Right lobe of liver (tissue), 6 donors: ENCODE data around the gene ZFYVE1. TPM values are rescaled to one million over a fixed set of nuclear protein-coding genes. Genes with fewer than 3 reads are reported as not detected.

Source experiments
- ATAC-seq, 4 donors: fragments of 200-7000 bp; cut with Tn5 transposase; one replicate each; pipeline ENCODE4 v1.9.1; 2020; ENCODE audit warnings: mild to moderate bottlenecking in 4 of 4, moderate library complexity in 4 of 4
- DNase-seq, 3 donors: peaks; one replicate each; pipeline ENCODE4 v3.0.0-alpha.2; 2020
- H3K27ac ChIP-seq, 3 donors: fragments of 200-600 bp; one replicate each; pipeline ENCODE4 v1.8.0; 2022
- H3K27me3 ChIP-seq, 2 donors: fragments of 200-600 bp; one replicate each; pipeline ENCODE4 v1.8.0; 2022
- H3K36me3 ChIP-seq, 4 donors: fragments of 200-600 bp; sonication (generic) in 1 of 4; one replicate each; pipeline versions ENCODE4 v1.5.1 to v1.8.0; 2017 to 2022; ENCODE audit warnings: control low read depth in 1 of 4
- H3K4me1 ChIP-seq, 4 donors: fragments of 200-600 bp; sonication (generic) in 1 of 4; one replicate each; pipeline versions ENCODE4 v1.5.1 to v1.8.0; 2017 to 2022; ENCODE audit warnings: control low read depth in 1 of 4
- H3K4me3 ChIP-seq, 3 donors: fragments of 200-600 bp; one replicate each; pipeline ENCODE4 v1.8.0; 2022
- H3K9me3 ChIP-seq, 4 donors: fragments of 200-600 bp; sonication (generic) in 1 of 4; one replicate each; pipeline versions ENCODE4 v1.5.1 to v1.8.0; 2017 to 2022; ENCODE audit warnings: control low read depth in 1 of 4
- POLR2A ChIP-seq: fragments of 450-650 bp; IDR thresholded peaks from one replicate; pipeline ENCODE4 v1.6.1; 2017; ENCODE audit warnings: antibody characterized with exemption, mild to moderate bottlenecking
- WGBS: methylation state at CpG from one replicate; pipeline ENCODE4 v1.1.6; 2018; ENCODE audit warnings: low coverage, low lambda C conversion rate; ENCODE audit not compliant: insufficient coverage; ENCODE audit errors: missing lambda C conversion rate; 5-methylcytosine and 5-hydroxymethylcytosine counted together
- intact Hi-C, 2 donors: fragments of 100-400 bp; cut with DNase I; formaldehyde crosslinking; loops; one replicate each; pipeline versions ENCODE4 v1.11.2 to v1.14.1; 2022
- total RNA-seq, 6 experiments: library from RNA; depleted of rRNA in 2 of 6; stranded (reverse); fragments of >200 nt in 2 of 6; fragmentation: NEBNext Ultra II Directional in 3 of 6; extraction: Animal tissue kit (Norgen Biotek cat#: 25700) in 3 of 6; gene quantifications; one replicate each; pipeline versions ENCODE4 v1.1.0 to v1.2.4, GENCODE V29; 2016 to 2023
- TF ChIP-seq, protein P1 (sequence below), 4 donors: fragments of 200-600 bp in 3 of 4; fragments of 450-650 bp in 1 of 4; IDR thresholded peaks; one replicate each; pipeline versions ENCODE4 v1.5.1 to v1.8.0; 2016 to 2022; ENCODE audit warnings: antibody characterized with exemption in 4 of 4, mild to moderate bottlenecking in 2 of 4
- donor health status: DM: no; HTN: yes; CAD: no.
- donor health status: DM: no; HTN: no; CAD: no.
- donor health status: DM: no; HTN: no; CAD: no.
- donor health status: DM: no; HTN: yes; CAD: no.
- donor health status: DM: no; HTN: yes; CAD: no.

The ZFYVE1 gene
- total RNA-seq, 6 experiments from 2014 or later, result 9.9 to 14.3 (median 11.4) TPM

DNA sequence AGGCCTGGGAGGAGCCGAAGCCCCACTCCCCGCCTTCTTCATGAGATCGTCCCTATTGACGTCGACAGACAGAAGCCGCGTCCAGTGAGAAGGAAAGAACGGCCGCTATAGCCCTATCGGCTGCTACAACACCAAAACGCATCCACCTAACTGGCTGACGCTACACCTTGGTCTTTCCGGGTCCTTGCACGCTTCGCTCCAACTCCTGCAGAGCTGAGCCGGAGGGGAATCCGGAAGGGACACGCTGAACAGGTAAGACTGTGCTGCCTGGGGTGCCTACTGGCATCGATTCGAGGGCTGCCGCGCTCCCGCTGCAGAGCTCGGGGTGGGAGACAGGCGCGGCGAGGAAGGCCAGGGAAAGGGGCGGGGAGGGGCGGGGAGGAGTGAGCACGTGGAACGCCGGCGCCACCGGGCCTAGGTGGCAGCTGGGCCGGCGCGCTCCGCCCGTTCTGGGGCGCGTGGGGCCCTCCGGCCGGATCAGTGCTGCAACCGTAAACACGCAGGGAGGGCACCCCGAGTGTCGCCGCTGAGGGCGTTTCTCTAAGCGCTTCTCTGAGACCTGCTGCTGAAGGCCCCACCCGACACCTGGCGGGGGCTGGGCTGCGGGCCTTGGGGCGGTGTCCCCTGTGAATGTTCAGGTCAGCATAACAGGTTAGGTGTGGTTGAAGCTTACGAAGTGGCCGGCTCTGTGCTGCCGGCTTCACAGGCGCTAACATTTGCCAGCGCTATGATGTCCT, 100.4 kb downstream of the ZFYVE1 start, which contains the start of gene DCAF4:
Gene DCAF4, plus strand, starts transcription at position 173 of the 737 bp plus-strand sequence. CDS start 11,515 bp downstream, outside the sequence.
- TF ChIP-seq, protein P1, sequence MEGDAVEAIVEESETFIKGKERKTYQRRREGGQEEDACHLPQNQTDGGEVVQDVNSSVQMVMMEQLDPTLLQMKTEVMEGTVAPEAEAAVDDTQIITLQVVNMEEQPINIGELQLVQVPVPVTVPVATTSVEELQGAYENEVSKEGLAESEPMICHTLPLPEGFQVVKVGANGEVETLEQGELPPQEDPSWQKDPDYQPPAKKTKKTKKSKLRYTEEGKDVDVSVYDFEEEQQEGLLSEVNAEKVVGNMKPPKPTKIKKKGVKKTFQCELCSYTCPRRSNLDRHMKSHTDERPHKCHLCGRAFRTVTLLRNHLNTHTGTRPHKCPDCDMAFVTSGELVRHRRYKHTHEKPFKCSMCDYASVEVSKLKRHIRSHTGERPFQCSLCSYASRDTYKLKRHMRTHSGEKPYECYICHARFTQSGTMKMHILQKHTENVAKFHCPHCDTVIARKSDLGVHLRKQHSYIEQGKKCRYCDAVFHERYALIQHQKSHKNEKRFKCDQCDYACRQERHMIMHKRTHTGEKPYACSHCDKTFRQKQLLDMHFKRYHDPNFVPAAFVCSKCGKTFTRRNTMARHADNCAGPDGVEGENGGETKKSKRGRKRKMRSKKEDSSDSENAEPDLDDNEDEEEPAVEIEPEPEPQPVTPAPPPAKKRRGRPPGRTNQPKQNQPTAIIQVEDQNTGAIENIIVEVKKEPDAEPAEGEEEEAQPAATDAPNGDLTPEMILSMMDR (IDR thresholded peaks at IDR 0.05), result no peak
- peak; percentile 35 for TF ChIP-seq POLR2A
- H3K4me1 ChIP-seq, result no peaks in the 10 kb centered on the region
- 0% methylated on average over 23 of the region's 59 CpGs for WGBS
- intact Hi-C loops, result no loop called here
- no peaks in the 10 kb centered on the region for H3K36me3 ChIP-seq
- peak within 1 kb of the TSS in 2 of 3 donors; percentile 26 to 57 for H3K27ac ChIP-seq
- H3K9me3 ChIP-seq, result no peaks in the 10 kb centered on the region
- ATAC-seq (peak; percentile 97 to 99 (median 98)), DNase-seq (peak; percentile 94 to 98 (median 98))
- H3K4me3 ChIP-seq, result peak within 1 kb of the TSS; percentile 71 to 92 (median 88)
- H3K27me3 ChIP-seq, result no peaks in the 10 kb centered on the region

DNA sequence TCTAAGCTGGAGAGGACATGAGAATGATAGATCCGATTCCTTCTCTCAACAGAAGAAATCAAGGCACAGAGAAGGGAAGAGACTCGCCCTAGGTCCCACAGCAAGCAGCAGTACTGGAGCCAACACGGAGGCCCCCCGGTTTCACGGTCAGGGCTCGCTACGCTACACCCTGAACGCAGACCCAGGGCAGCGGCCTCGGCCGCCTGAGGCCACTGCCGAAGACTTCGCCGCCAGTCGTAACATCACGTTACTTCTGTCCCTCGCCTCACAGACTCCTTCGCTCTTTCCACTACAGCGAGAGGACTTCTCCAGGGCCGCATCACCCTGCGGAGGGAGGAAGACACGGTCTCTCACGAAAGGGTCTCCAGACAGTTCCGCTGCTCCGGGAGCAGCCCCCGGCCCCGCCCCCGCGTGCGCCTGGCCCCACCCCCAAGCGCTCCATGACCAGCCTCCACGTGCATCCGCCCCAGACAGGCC, 101.1 kb downstream of the ZFYVE1 start:
- TF ChIP-seq POLR2A, result no peak
- TF ChIP-seq, protein P1 (IDR thresholded peaks at IDR 0.05), result no peak
- Histone ChIP-seq H3K27ac (no peak overlapping the region), H3K9me3 (no peaks in the 10 kb centered on the region), H3K4me1 (no peaks in the 10 kb centered on the region), H3K4me3 (peak overlapping the region; percentile 71 to 92 (median 88)), H3K36me3 (no peaks in the 10 kb centered on the region), H3K27me3 (no peaks in the 10 kb centered on the region)
- DNase-seq, result no peak
- WGBS, result 12% methylated on average over 12 of the region's 33 CpGs
- peak; percentile 21 to 49 (median 45) for ATAC-seq
- intact Hi-C loops, result no loop called here

DNA sequence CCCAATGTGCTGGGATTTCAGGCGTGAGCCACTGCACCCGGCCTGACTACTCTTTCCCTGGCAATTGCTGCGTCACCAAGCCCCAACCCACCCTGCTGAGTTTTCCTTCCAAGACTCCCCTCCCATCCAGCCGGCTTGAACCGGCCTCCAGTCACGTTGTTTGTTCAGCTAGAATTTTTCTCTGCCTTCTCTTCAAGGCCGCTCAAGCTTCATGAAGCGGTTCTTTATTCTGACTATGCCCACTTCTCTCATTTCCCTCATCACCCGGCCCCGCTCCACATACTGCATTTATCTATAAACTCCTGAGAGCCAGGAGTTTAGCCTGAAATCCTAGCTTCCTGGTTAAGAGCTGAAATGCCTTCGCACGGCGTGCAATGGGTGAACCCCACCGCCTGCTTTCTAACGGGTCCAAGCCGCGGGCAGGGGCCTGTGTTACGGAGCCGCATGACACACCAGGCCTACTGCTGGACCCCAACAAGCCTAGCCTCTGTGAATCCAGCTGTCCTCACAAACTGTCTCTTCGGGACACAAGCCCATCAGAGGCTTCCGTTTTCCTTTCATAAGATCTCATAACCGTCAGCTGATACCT, 101.6 kb downstream of the ZFYVE1 start:
- Histone ChIP-seq H3K4me1 (no peaks in the 10 kb centered on the region), H3K27ac (no peak overlapping the region), H3K36me3 (no peaks in the 10 kb centered on the region), H3K4me3 (peak overlapping the region in 1 of 3 donors; percentile 88), H3K9me3 (no peaks in the 10 kb centered on the region), H3K27me3 (no peaks in the 10 kb centered on the region)
- 81% methylated on average over 18 of the region's 22 CpGs for WGBS
- DNase-seq (no peak), ATAC-seq (no peak)
- intact Hi-C loops, result no loop called here
- TF ChIP-seq, protein P1 (IDR thresholded peaks at IDR 0.05), result no peak
- TF ChIP-seq POLR2A, result no peak

- intact Hi-C loops, result no loop called here
- 41% methylated on average over 5 of the region's 5 CpGs for WGBS
- H3K4me1 ChIP-seq, result no peaks in the 10 kb centered on the region
Observed at GRCh38 chr14:72924337-72924736, 102.6 kb downstream of the ZFYVE1 start.

More at GRCh38 chr14:72924337-72924736, 102.6 kb downstream of the ZFYVE1 start:
- no peaks in the 10 kb centered on the region for H3K36me3 ChIP-seq
- H3K4me3 ChIP-seq, result no peak overlapping the region
- no peaks in the 10 kb centered on the region for H3K9me3 ChIP-seq
- TF ChIP-seq POLR2A, result no peak
- TF ChIP-seq, protein P1 (IDR thresholded peaks at IDR 0.05), result no peak
- DNase-seq (peak in 1 of 3 donors; percentile 42), ATAC-seq (no peak)
- no peak overlapping the region for H3K27ac ChIP-seq
- no peaks in the 10 kb centered on the region for H3K27me3 ChIP-seq
